Dermis microvascular lymphatic vessel endothelial cell (primary cell): ENCODE data around the gene FYN. TPM values are rescaled to one million over a fixed set of nuclear protein-coding genes. Genes with fewer than 3 reads are reported as not detected.

Source experiments
- total RNA-seq: library from RNA; depleted of rRNA; stranded (reverse); fragments of >200 nt; gene quantifications from 2 replicates; pipeline ENCODE4 v1.2.1, GENCODE V29; 2014

FYN gene
- total RNA-seq, 1 donor from 2014 or later, result 77.5 TPM

Other genes starting within 250 kb of the FYN start
- gene CCN6, start 180.7 kb upstream of the FYN start, total RNA-seq, result not detected in 2 replicates
- gene TUBE1, start 214.0 kb upstream of the FYN start, total RNA-seq, result 8.5 and 8.7 TPM in 2 replicates
- 6.4 and 7.0 TPM in 2 replicates for gene FAM229B, start 214.1 kb upstream of the FYN start, total RNA-seq